Endothelial cell of umbilical vein (primary cell): ENCODE data around the gene OTP. TPM values are rescaled to one million over a fixed set of nuclear protein-coding genes. Genes with fewer than 3 reads are reported as not detected.

Source experiments
- BruUV-seq: library from RNA; stranded (reverse); fragments of 400-500 nt; replicated peaks from 2 replicates; lab custom pipeline; 2021; lab: Mats Ljungman, UMichigan
- CTCF ChIA-PET: fragments of 300-600, 350-600 bp; sonication (Branson Sonifier 250); formaldehyde crosslinking; loops from one replicate; lab custom pipeline; 2021; ENCODE audit warnings: antibody characterized with exemption, inconsistent platforms; lab: Charles Lee
- POLR2A ChIA-PET: fragments of 300-600, 350-600 bp; sonication (Branson Sonifier 250); formaldehyde crosslinking; loops from one replicate; lab custom pipeline; 2021; ENCODE audit warnings: antibody characterized with exemption, inconsistent platforms; lab: Charles Lee
- DNase-seq: peaks from one replicate; pipeline ENCODE4 v3.0.0-alpha.2; 2011; ENCODE audit warnings: low read depth, low spot score
- FAIRE-seq: peaks from 2 replicates; lab custom pipeline; 2011; peaks lifted over from hg19 to GRCh38; lab: Jason Lieb, UNC
- H2AFZ ChIP-seq: 2 replicates; pipeline ENCODE4 v1.6.0; 2012; ENCODE audit warnings: low read depth, low read length, control low read depth, inconsistent platforms
- H3K27ac ChIP-seq: 2 replicates; pipeline ENCODE4 v1.5.1; 2011; ENCODE audit warnings: low read depth, mild to moderate bottlenecking, control low read depth, low read length, moderate library complexity; ENCODE audit not compliant: insufficient read depth
- H3K27me3 ChIP-seq, 2 experiments: 2 replicates each; pipeline versions ENCODE4 v1.6.0 to v1.6.1; 2011; ENCODE audit warnings: low read length in 2 of 2, mixed read lengths in 1 of 2; ENCODE audit not compliant: control insufficient read depth in 2 of 2, insufficient read depth in 2 of 2
- H3K36me3 ChIP-seq, 2 experiments: 2 replicates in 1 of 2; 3 replicates in 1 of 2; pipeline ENCODE4 v1.5.1; 2011; ENCODE audit warnings: low read length in 2 of 2, mild to moderate bottlenecking in 1 of 2, moderate library complexity in 1 of 2; ENCODE audit not compliant: control insufficient read depth in 2 of 2, insufficient read depth in 2 of 2; ENCODE audit errors: extremely low read depth in 1 of 2
- H3K4me1 ChIP-seq: 3 replicates; pipeline ENCODE4 v1.5.1; 2011; ENCODE audit warnings: mild to moderate bottlenecking, low read length; ENCODE audit not compliant: control insufficient read depth, insufficient read depth; ENCODE audit errors: extremely low read depth
- H3K4me2 ChIP-seq: 2 replicates; pipeline ENCODE4 v1.6.1; 2011; ENCODE audit warnings: low read length, control low read depth, mixed read lengths; ENCODE audit not compliant: insufficient read depth
- H3K4me3 ChIP-seq, 3 experiments: fragments of 200-600 bp in 1 of 3; sonication (generic), shearing (Covaris generic) in 1 of 3; replicated peaks in 1 of 3; 2 replicates each; pipeline ENCODE4 v1.5.1; 2011 to 2016; ENCODE audit warnings: control low read depth in 3 of 3, low read length in 3 of 3, mild to moderate bottlenecking in 2 of 3, inconsistent platforms in 1 of 3, low read depth in 1 of 3, moderate library complexity in 1 of 3; ENCODE audit not compliant: insufficient read depth in 1 of 3
- H3K79me2 ChIP-seq: 2 replicates; pipeline ENCODE4 v1.6.0; 2012; ENCODE audit warnings: low read length, inconsistent platforms; ENCODE audit not compliant: control insufficient read depth, insufficient read depth
- H3K9ac ChIP-seq: replicated peaks from 2 replicates; pipeline ENCODE3; 2011; ENCODE audit warnings: low read length, control low read depth; ENCODE audit not compliant: insufficient read depth; ENCODE audit errors: extremely low read depth
- H3K9me1 ChIP-seq: replicated peaks from 3 replicates; pipeline ENCODE4 v1.6.0; 2011; ENCODE audit warnings: mild to moderate bottlenecking, low read length; ENCODE audit not compliant: control insufficient read depth, insufficient read depth; ENCODE audit errors: extremely low read depth
- H3K9me3 ChIP-seq: replicated peaks from 2 replicates; pipeline ENCODE4 v1.5.1; 2012; ENCODE audit warnings: low read length, inconsistent platforms; ENCODE audit not compliant: control insufficient read depth, insufficient read depth
- H4K20me1 ChIP-seq: replicated peaks from 2 replicates; pipeline ENCODE3; 2011; ENCODE audit warnings: mild to moderate bottlenecking, low read length; ENCODE audit not compliant: control insufficient read depth, insufficient read depth; ENCODE audit errors: extremely low read depth
- EZH2 ChIP-seq: IDR thresholded peaks from 2 replicates; pipeline ENCODE4 v1.6.1; 2012; ENCODE audit warnings: borderline replicate concordance, low read depth, mild to moderate bottlenecking, moderate library complexity, low read length, inconsistent platforms; ENCODE audit not compliant: severe bottlenecking
- FOS ChIP-seq: IDR thresholded peaks from 2 replicates; pipeline ENCODE4 v1.6.1; 2011; ENCODE audit warnings: mild to moderate bottlenecking, low read length, moderate library complexity, borderline replicate concordance; ENCODE audit not compliant: insufficient read depth
- GATA2 ChIP-seq: IDR thresholded peaks from 2 replicates; pipeline ENCODE4 v1.7.0; 2011; ENCODE audit warnings: low read depth, mild to moderate bottlenecking, moderate library complexity, mixed read lengths, low read length; ENCODE audit not compliant: insufficient read length, insufficient read depth
- JUN ChIP-seq: IDR thresholded peaks from 2 replicates; pipeline ENCODE4 v1.6.1; 2011; ENCODE audit warnings: borderline replicate concordance, low read depth; ENCODE audit not compliant: insufficient read length, insufficient read depth
- MYC ChIP-seq: IDR thresholded peaks from one replicate; pipeline ENCODE4 v1.6.1; 2011; ENCODE audit warnings: mild to moderate bottlenecking, low read depth, low read length
- POLR2A ChIP-seq: IDR thresholded peaks from 2 replicates; pipeline ENCODE4 v1.6.1; 2012; ENCODE audit warnings: low read depth, mild to moderate bottlenecking, control low read depth, low read length
- POLR2AphosphoS5 ChIP-seq: IDR thresholded peaks from 2 replicates; pipeline ENCODE4 v1.6.1; 2012; ENCODE audit warnings: low read depth, mild to moderate bottlenecking, control low read depth, low read length, moderate library complexity; ENCODE audit not compliant: insufficient read depth
- dilution Hi-C: fragments of 300-500 bp; cut with MboI; formaldehyde crosslinking; loops from one replicate; pipeline ENCODE4 v1.15.0; 2019; ENCODE audit warnings: low sequenced_read_pairs; ENCODE audit not compliant: extremely low pct_ligation_motif_present
- intact Hi-C: fragments of 100-400 bp; cut with micrococcal nuclease; formaldehyde crosslinking; loops from one replicate; pipeline ENCODE4 v1.10.0; 2022
- polyA plus RNA-seq, 4 experiments: library from polyadenylated mRNA; depleted of rRNA in 3 of 4; stranded (reverse) in 3 of 4; unstranded in 1 of 4; fragments of >200 nt; gene quantifications; 2 replicates each; pipeline versions ENCODE4 v1.2.1 to v1.2.3, GENCODE V29; 2011 to 2012; ENCODE audit warnings: missing spikeins in 1 of 4
- total RNA-seq: library from RNA; stranded (reverse); gene quantifications from 2 replicates; pipeline ENCODE4 v1.2.3, GENCODE V29; 2021
- TF ChIP-seq, protein P1 (sequence below): IDR thresholded peaks from 2 replicates; pipeline ENCODE4 v1.6.1; 2011; ENCODE audit not compliant: insufficient read depth, insufficient read length
- TF ChIP-seq, protein P2 (sequence below), 2 donors: IDR thresholded peaks; 1 replicate in 1 of 2; 2 replicates in 1 of 2; pipeline ENCODE4 v1.5.1; 2011; ENCODE audit warnings: low read length in 2 of 2, mild to moderate bottlenecking in 2 of 2, moderate library complexity in 2 of 2, control low read depth in 1 of 2, inconsistent platforms in 1 of 2, low read depth in 1 of 2; ENCODE audit not compliant: insufficient read depth in 1 of 2; ENCODE audit errors: extremely low read depth in 1 of 2

The OTP gene
- total and polyA plus RNA-seq, 2 donors (not counting 3 experiments of a cell fraction or from before 2014, with no cell fraction given): not detected

DNA sequence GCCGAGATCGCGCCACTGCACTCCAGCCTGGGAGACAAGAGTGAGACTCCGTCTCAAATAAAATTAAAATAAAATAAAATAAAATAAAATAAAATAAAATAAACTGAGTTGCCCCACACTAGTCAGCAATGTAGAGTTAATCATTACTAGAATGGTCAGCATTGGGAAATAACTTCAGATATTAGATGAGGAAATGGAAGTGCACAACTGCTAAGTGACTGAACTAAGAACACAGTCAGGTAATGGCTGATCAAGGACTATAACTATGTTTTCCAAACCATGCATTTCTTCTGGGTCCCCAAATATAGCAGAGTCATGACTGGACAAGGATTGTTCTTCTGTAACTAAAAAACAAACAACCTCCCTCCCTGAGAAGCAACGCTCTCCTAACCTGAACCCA is 17.1 kb downstream of the OTP start:
- H3K36me3 ChIP-seq: no peaks in the 10 kb centered on the region
- no peaks in the 10 kb centered on the region for H4K20me1 ChIP-seq
- POLR2A ChIA-PET: no interaction called here
- H3K27ac ChIP-seq: no peak overlapping the region
- dilution Hi-C loops (no loop called here), intact Hi-C loops (no loop called here)
- H3K4me1 ChIP-seq: no peaks in the 10 kb centered on the region
- H2AFZ ChIP-seq: no peak overlapping the region
- TF ChIP-seq, protein P1, sequence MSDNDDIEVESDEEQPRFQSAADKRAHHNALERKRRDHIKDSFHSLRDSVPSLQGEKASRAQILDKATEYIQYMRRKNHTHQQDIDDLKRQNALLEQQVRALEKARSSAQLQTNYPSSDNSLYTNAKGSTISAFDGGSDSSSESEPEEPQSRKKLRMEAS: no peak
- BruUV-seq: no TSS peak
- DNase-seq (no peak), FAIRE-seq (no peak)
- H3K9me1 ChIP-seq: no peaks in the 10 kb centered on the region
- no peak overlapping the region for H3K4me2 ChIP-seq
- CTCF ChIA-PET: no interaction called here
- no peaks in the 10 kb centered on the region for H3K9me3 ChIP-seq
- peaks cover 21 to 39% of the 10 kb centered on the region in 2 experiments for H3K27me3 ChIP-seq
- no peaks in the 10 kb centered on the region for H3K79me2 ChIP-seq
- H3K4me3 ChIP-seq: no peak overlapping the region
- no peak overlapping the region for H3K9ac ChIP-seq

DNA sequence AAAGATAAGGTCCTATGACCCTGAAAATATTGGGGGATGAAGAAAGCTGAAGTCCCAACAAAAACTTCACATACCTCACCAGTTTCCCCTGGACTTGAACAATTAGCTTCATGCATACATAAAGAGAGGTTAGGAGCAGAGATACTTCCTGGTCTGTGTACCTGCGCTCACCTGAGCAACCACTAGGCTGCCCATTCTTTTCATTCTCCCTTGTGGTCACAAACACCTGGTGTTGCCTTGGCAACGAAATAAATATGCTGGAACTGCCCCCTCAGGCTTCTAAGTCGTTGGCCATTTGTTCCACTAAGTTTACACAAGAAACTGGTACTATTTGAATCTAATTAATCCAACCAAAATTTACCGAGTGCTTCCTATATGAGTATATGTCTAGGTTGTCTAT is 18.1 kb downstream of the OTP start:
- no peak for FAIRE-seq
- no peak for DNase-seq
- H2AFZ ChIP-seq: no peak overlapping the region
- no peaks in the 10 kb centered on the region for H3K79me2 ChIP-seq
- no peaks in the 10 kb centered on the region for H3K9me1 ChIP-seq
- dilution Hi-C loops: no loop called here
- no TSS peak for BruUV-seq
- no peaks in the 10 kb centered on the region for H4K20me1 ChIP-seq
- CTCF ChIA-PET: no interaction called here
- POLR2A ChIA-PET: no interaction called here
- H3K4me2 ChIP-seq: no peak overlapping the region
- no peaks in the 10 kb centered on the region for H3K9me3 ChIP-seq
- intact Hi-C loops: no loop called here
- H3K27ac ChIP-seq: no peak overlapping the region
- H3K36me3 ChIP-seq: no peaks in the 10 kb centered on the region
- H3K27me3 ChIP-seq: peaks cover 18 to 29% of the 10 kb centered on the region in 2 experiments
- H3K4me1 ChIP-seq: no peaks in the 10 kb centered on the region
- TF ChIP-seq GATA2: no peak
- TF ChIP-seq JUN: no peak
- no peak for TF ChIP-seq FOS
- no peak for TF ChIP-seq MYC
- TF ChIP-seq POLR2A: no peak
- TF ChIP-seq, protein P2, sequence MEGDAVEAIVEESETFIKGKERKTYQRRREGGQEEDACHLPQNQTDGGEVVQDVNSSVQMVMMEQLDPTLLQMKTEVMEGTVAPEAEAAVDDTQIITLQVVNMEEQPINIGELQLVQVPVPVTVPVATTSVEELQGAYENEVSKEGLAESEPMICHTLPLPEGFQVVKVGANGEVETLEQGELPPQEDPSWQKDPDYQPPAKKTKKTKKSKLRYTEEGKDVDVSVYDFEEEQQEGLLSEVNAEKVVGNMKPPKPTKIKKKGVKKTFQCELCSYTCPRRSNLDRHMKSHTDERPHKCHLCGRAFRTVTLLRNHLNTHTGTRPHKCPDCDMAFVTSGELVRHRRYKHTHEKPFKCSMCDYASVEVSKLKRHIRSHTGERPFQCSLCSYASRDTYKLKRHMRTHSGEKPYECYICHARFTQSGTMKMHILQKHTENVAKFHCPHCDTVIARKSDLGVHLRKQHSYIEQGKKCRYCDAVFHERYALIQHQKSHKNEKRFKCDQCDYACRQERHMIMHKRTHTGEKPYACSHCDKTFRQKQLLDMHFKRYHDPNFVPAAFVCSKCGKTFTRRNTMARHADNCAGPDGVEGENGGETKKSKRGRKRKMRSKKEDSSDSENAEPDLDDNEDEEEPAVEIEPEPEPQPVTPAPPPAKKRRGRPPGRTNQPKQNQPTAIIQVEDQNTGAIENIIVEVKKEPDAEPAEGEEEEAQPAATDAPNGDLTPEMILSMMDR (IDR thresholded peaks at IDR 0.05; ENCODE audit: extremely low read depth in 1 of 2, insufficient read depth in 1 of 2, low read depth in 1 of 2, low read length in 2 of 2): no peak
- TF ChIP-seq EZH2: no peak
- TF ChIP-seq, protein P1: no peak
- no peak for TF ChIP-seq POLR2AphosphoS5
- H3K4me3 ChIP-seq: no peak overlapping the region
- H3K9ac ChIP-seq: no peak overlapping the region
